Omental fat pad (tissue), 4 donors: Measurements from ENCODE around the gene KIF4B. TPM values are rescaled to one million over a fixed set of nuclear protein-coding genes. Genes with fewer than 3 reads are reported as not detected.
"Not testable (repeated sequence)": the region's sequence is repeated elsewhere in the genome, so short reads cannot be mapped to it uniquely, and the experiment has no call there.

ENCODE experiments used
- ATAC-seq: fragments of 150-250 bp; one replicate; pipeline ENCODE4 v1.9.1; 2016; ENCODE audit warnings: mild to moderate bottlenecking, moderate library complexity; ENCODE audit not compliant: low FRiP score
- DNase-seq: peaks from one replicate; pipeline ENCODE4 v3.0.0-alpha.2; 2019; ENCODE audit warnings: low spot score
- CTCF ChIP-seq, 3 donors: fragments of 450-650 bp; IDR thresholded peaks; one replicate each; pipeline ENCODE4 v1.5.1; 2016 to 2017; ENCODE audit warnings: antibody characterized with exemption in 3 of 3, mild to moderate bottlenecking in 3 of 3, moderate library complexity in 2 of 3
- total RNA-seq, 4 donors: library from RNA; depleted of rRNA; stranded (reverse); fragments of >200 nt; gene quantifications; one replicate each; pipeline ENCODE4 v1.1.0, GENCODE V29; 2016

KIF4B gene
- total RNA-seq, 4 donors from 2014 or later = not detected

- no peak for TF ChIP-seq CTCF (IDR thresholded peaks at IDR 0.05)
Measured at GRCh38 chr5:155024015-155024414, 10.5 kb downstream of the KIF4B start.

GRCh38 chr5:155025895-155026294, 12.3 kb downstream of the KIF4B start:
- no peak for TF ChIP-seq CTCF (IDR thresholded peaks at IDR 0.05)
- DNase-seq = no peak
- ATAC-seq = no peak

More at GRCh38 chr5:155024015-155024414, 10.5 kb downstream of the KIF4B start:
- ATAC-seq (no peak), DNase-seq (no peak)

GRCh38 chr5:155027993-155028629, 14.6 kb downstream of the KIF4B start:
- no peak for TF ChIP-seq CTCF (IDR thresholded peaks at IDR 0.05)
- no peak for ATAC-seq

GRCh38 chr5:155029240-155029639, 15.7 kb downstream of the KIF4B start:
- no peak for DNase-seq
- ATAC-seq = no peak
- TF ChIP-seq CTCF (IDR thresholded peaks at IDR 0.05) = no peak

More at GRCh38 chr5:155027993-155028629, 14.6 kb downstream of the KIF4B start:
- no peak for DNase-seq

- DNase-seq, ATAC-seq: not testable (repeated sequence)
Measured at GRCh38 chr5:155034145-155034744, 20.7 kb downstream of the KIF4B start.

GRCh38 chr5:155035087-155035486, 21.5 kb downstream of the KIF4B start:
- DNase-seq, ATAC-seq: not testable (repeated sequence)

GRCh38 chr5:155040984-155041653, 27.6 kb downstream of the KIF4B start:
- ATAC-seq (no peak), DNase-seq (no peak)
- no peak for TF ChIP-seq CTCF (IDR thresholded peaks at IDR 0.05)

GRCh38 chr5:155044591-155044990, 31.0 kb downstream of the KIF4B start:
- no peak for TF ChIP-seq CTCF (IDR thresholded peaks at IDR 0.05)
- no peak for DNase-seq
- ATAC-seq = no peak
